ENCODE measurements around the gene NDFIP1.
A peak's percentile ranks its signal among the peaks of the same experiment; 100 is the strongest.

DNA sequence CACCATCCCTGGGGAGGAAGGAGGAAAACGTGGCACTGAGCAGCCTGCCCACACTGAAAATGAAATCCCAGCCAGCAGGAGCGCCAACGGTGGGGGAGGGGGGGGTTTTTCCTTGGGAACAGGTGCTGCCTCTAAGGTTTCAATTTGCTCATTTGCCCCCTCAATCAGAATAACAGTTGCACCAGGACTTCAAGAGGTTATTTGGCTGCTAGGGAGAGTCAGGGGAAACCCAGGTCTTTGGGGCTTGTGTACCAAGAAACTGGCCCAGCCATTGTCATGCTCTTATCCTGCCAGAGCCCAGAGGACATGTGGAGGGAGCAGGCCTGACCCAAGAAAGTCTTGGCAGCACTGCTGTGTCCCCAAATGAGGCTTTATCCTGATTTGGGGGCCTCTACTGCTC, 66.5 kb downstream of the NDFIP1 start:
- no peak for TF ChIP-seq YY1 (IDR thresholded peaks at IDR 0.05; ENCODE audit: low read depth, low read length)
- TF ChIP-seq SIX5 (IDR thresholded peaks at IDR 0.05; ENCODE audit: low read depth, low read length) = no peak
- no peak for TF ChIP-seq SRF (IDR thresholded peaks at IDR 0.05; ENCODE audit: low read depth, low read length)
- TF ChIP-seq CHD2 (IDR thresholded peaks at IDR 0.05; ENCODE audit: low read length) = no peak
- no peak for TF ChIP-seq CBX8 (IDR thresholded peaks at IDR 0.05; ENCODE audit: borderline replicate concordance, low read depth, low read length)
- TF ChIP-seq JUN (IDR thresholded peaks at IDR 0.05; ENCODE audit: low read depth, low read length) = no peak
- TF ChIP-seq, protein P1, sequence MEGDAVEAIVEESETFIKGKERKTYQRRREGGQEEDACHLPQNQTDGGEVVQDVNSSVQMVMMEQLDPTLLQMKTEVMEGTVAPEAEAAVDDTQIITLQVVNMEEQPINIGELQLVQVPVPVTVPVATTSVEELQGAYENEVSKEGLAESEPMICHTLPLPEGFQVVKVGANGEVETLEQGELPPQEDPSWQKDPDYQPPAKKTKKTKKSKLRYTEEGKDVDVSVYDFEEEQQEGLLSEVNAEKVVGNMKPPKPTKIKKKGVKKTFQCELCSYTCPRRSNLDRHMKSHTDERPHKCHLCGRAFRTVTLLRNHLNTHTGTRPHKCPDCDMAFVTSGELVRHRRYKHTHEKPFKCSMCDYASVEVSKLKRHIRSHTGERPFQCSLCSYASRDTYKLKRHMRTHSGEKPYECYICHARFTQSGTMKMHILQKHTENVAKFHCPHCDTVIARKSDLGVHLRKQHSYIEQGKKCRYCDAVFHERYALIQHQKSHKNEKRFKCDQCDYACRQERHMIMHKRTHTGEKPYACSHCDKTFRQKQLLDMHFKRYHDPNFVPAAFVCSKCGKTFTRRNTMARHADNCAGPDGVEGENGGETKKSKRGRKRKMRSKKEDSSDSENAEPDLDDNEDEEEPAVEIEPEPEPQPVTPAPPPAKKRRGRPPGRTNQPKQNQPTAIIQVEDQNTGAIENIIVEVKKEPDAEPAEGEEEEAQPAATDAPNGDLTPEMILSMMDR (IDR thresholded peaks at IDR 0.05; ENCODE audit: control extremely low read depth in 1 of 3, insufficient read depth in 1 of 3, low read depth in 1 of 3, low read length in 3 of 3) = no peak
- no peak for TF ChIP-seq FOSL1 (IDR thresholded peaks at IDR 0.05; ENCODE audit: insufficient read depth, low read depth, low read length)
- TF ChIP-seq, protein P2, sequence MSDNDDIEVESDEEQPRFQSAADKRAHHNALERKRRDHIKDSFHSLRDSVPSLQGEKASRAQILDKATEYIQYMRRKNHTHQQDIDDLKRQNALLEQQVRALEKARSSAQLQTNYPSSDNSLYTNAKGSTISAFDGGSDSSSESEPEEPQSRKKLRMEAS (IDR thresholded peaks at IDR 0.05) = peak; percentile 37; the same call in 1 of the 2 replicates
